ENCODE measurements around the gene LETM1. TPM values are rescaled to one million over a fixed set of nuclear protein-coding genes. Genes with fewer than 3 reads are reported as not detected.

LETM1 gene
- total and polyA plus RNA-seq, 3 experiments from 2014 or later = 15.5 to 87.3 (median 85.4) TPM

- Histone ChIP-seq H3K4me1 (ENCODE audit: insufficient read depth, low read length) (no peaks in the 10 kb centered on the region), H3K9me3 (ENCODE audit: low read length) (no peaks in the 10 kb centered on the region), H3K36me3 (ENCODE audit: insufficient read depth, low read length) (peaks cover 5% of the 10 kb centered on the region), H3K27ac (ENCODE audit: low read depth, low read length) (no peak overlapping the region), H3K27me3 (ENCODE audit: insufficient read depth, low read length, poor library complexity, severe bottlenecking) (no peaks in the 10 kb centered on the region), H3K4me3 (ENCODE audit: low read length) (no peak overlapping the region)
- ChIA-PET POLR2A (no interaction called here), CTCF (interaction anchor here (1.3 kb wide), 1 partner anchor 86 kb away, joined by 6 read pairs; no protein-coding TSS in a partner anchor)
- H3K4me1 Mint-ChIP-seq = no peaks in the 10 kb centered on the region
- no peak overlapping the region for H3K27ac Mint-ChIP-seq
- H3K36me3 Mint-ChIP-seq = peaks cover 0 to 57% (median 8%) of the 10 kb centered on the region in 3 donors
- DNase-seq = no peak
- no peaks in the 10 kb centered on the region for H3K27me3 Mint-ChIP-seq
- no peak overlapping the region for H3K4me3 Mint-ChIP-seq
- H3K9me3 Mint-ChIP-seq = no peaks in the 10 kb centered on the region
Observed at GRCh38 chr4:1813231-1813630, 42.7 kb downstream of the LETM1 start.

- peaks cover 0 to 52% (median 8%) of the 10 kb centered on the region in 3 donors for H3K36me3 Mint-ChIP-seq
- peaks cover 5% of the 10 kb centered on the region for H3K36me3 ChIP-seq (ENCODE audit: insufficient read depth, low read length)
- H3K9me3 ChIP-seq (ENCODE audit: low read length) = no peaks in the 10 kb centered on the region
- no peaks in the 10 kb centered on the region for H3K4me1 Mint-ChIP-seq
- H3K9me3 Mint-ChIP-seq = no peaks in the 10 kb centered on the region
- H3K27ac Mint-ChIP-seq = no peak overlapping the region
- H3K27me3 Mint-ChIP-seq = no peaks in the 10 kb centered on the region
- ChIA-PET POLR2A (no interaction called here), CTCF (no interaction called here)
- no peak overlapping the region for H3K4me3 Mint-ChIP-seq
- no peak for DNase-seq
- no peak overlapping the region for H3K27ac ChIP-seq (ENCODE audit: low read depth, low read length)
- no peaks in the 10 kb centered on the region for H3K4me1 ChIP-seq (ENCODE audit: insufficient read depth, low read length)
- no peak overlapping the region for H3K4me3 ChIP-seq (ENCODE audit: low read length)
- no peaks in the 10 kb centered on the region for H3K27me3 ChIP-seq (ENCODE audit: insufficient read depth, low read length, poor library complexity, severe bottlenecking)
Observed at GRCh38 chr4:1812720-1813119, 43.2 kb downstream of the LETM1 start.

- Mint-ChIP-seq H3K36me3 (peaks cover 0 to 34% (median 3%) of the 10 kb centered on the region in 3 donors), H3K27ac (no peak overlapping the region), H3K4me3 (no peak overlapping the region), H3K4me1 (no peaks in the 10 kb centered on the region), H3K27me3 (no peaks in the 10 kb centered on the region), H3K9me3 (no peaks in the 10 kb centered on the region)
- Histone ChIP-seq H3K4me3 (ENCODE audit: low read length) (no peak overlapping the region), H3K4me1 (ENCODE audit: insufficient read depth, low read length) (no peaks in the 10 kb centered on the region), H3K27ac (ENCODE audit: low read depth, low read length) (no peak overlapping the region), H3K9me3 (ENCODE audit: low read length) (no peaks in the 10 kb centered on the region), H3K27me3 (ENCODE audit: insufficient read depth, low read length, poor library complexity, severe bottlenecking) (no peaks in the 10 kb centered on the region), H3K36me3 (ENCODE audit: insufficient read depth, low read length) (peaks cover 5% of the 10 kb centered on the region)
- no peak for DNase-seq
- ChIA-PET CTCF (interaction anchor here (0.9 to 2.4 kb wide), 4 partner anchors 24 to 118 kb away, joined by 3 to 18 read pairs (median 8); no protein-coding TSS in a partner anchor), POLR2A (no interaction called here)
Observed at GRCh38 chr4:1810765-1811164, 45.2 kb downstream of the LETM1 start.

- ChIA-PET POLR2A (no interaction called here), CTCF (interaction anchor here (1.1 to 2.4 kb wide), 4 partner anchors 63 to 117 kb away, joined by 4 to 18 read pairs (median 8); no protein-coding TSS in a partner anchor)
- Histone ChIP-seq H3K9me3 (ENCODE audit: low read length) (no peaks in the 10 kb centered on the region), H3K27ac (ENCODE audit: low read depth, low read length) (no peak overlapping the region), H3K36me3 (ENCODE audit: insufficient read depth, low read length) (no peaks in the 10 kb centered on the region), H3K4me3 (ENCODE audit: low read length) (no peak overlapping the region), H3K27me3 (ENCODE audit: insufficient read depth, low read length, poor library complexity, severe bottlenecking) (no peaks in the 10 kb centered on the region), H3K4me1 (ENCODE audit: insufficient read depth, low read length) (no peaks in the 10 kb centered on the region)
- Mint-ChIP-seq H3K27ac (no peak overlapping the region), H3K9me3 (no peaks in the 10 kb centered on the region), H3K36me3 (peaks cover 0 to 27% (median 3%) of the 10 kb centered on the region in 3 donors), H3K27me3 (no peaks in the 10 kb centered on the region), H3K4me3 (no peak overlapping the region), H3K4me1 (no peaks in the 10 kb centered on the region)
- DNase-seq = peak; percentile 39 to 64 (median 51)
Observed at GRCh38 chr4:1809754-1810502, 46.0 kb downstream of the LETM1 start.

GRCh38 chr4:1808851-1809753 is 46.9 kb downstream of the LETM1 start:
- Histone ChIP-seq H3K27ac (ENCODE audit: low read depth, low read length) (no peak overlapping the region), H3K4me1 (ENCODE audit: insufficient read depth, low read length) (no peaks in the 10 kb centered on the region), H3K4me3 (ENCODE audit: low read length) (no peak overlapping the region), H3K27me3 (ENCODE audit: insufficient read depth, low read length, poor library complexity, severe bottlenecking) (no peaks in the 10 kb centered on the region), H3K36me3 (ENCODE audit: insufficient read depth, low read length) (no peaks in the 10 kb centered on the region), H3K9me3 (ENCODE audit: low read length) (no peaks in the 10 kb centered on the region)
- H3K4me3 Mint-ChIP-seq = no peak overlapping the region
- ChIA-PET CTCF (interaction anchor here (1.1 to 2.4 kb wide), 4 partner anchors 10 to 116 kb away, joined by 5 to 18 read pairs (median 9); no protein-coding TSS in a partner anchor), POLR2A (no interaction called here)
- H3K27ac Mint-ChIP-seq = peak overlapping the region in 1 of 8 donors; percentile 32
- H3K9me3 Mint-ChIP-seq = no peaks in the 10 kb centered on the region
- no peaks in the 10 kb centered on the region for H3K4me1 Mint-ChIP-seq
- DNase-seq = no peak
- no peaks in the 10 kb centered on the region for H3K27me3 Mint-ChIP-seq
- H3K36me3 Mint-ChIP-seq = peaks cover 0 to 18% (median under 1%) of the 10 kb centered on the region in 3 donors

- Histone ChIP-seq H3K4me3 (ENCODE audit: low read length) (no peak overlapping the region), H3K27me3 (ENCODE audit: insufficient read depth, low read length, poor library complexity, severe bottlenecking) (no peaks in the 10 kb centered on the region), H3K36me3 (ENCODE audit: insufficient read depth, low read length) (no peaks in the 10 kb centered on the region), H3K4me1 (ENCODE audit: insufficient read depth, low read length) (no peaks in the 10 kb centered on the region), H3K27ac (ENCODE audit: low read depth, low read length) (no peak overlapping the region), H3K9me3 (ENCODE audit: low read length) (no peaks in the 10 kb centered on the region)
- no peak overlapping the region for H3K4me3 Mint-ChIP-seq
- peaks cover 0 to 12% (median 0%) of the 10 kb centered on the region in 3 donors for H3K36me3 Mint-ChIP-seq
- ChIA-PET CTCF (interaction anchor here (1.1 to 2.4 kb wide), 3 partner anchors 10 to 115 kb away, joined by 5 to 18 read pairs (median 6); no protein-coding TSS in a partner anchor), POLR2A (no interaction called here)
- H3K27ac Mint-ChIP-seq = no peak overlapping the region
- no peaks in the 10 kb centered on the region for H3K4me1 Mint-ChIP-seq
- H3K9me3 Mint-ChIP-seq = no peaks in the 10 kb centered on the region
- H3K27me3 Mint-ChIP-seq = no peaks in the 10 kb centered on the region
- DNase-seq = no peak
Observed at GRCh38 chr4:1808396-1808795, 47.6 kb downstream of the LETM1 start.

GRCh38 chr4:1807332-1807777 is 48.6 kb downstream of the LETM1 start:
- Histone ChIP-seq H3K27ac (ENCODE audit: low read depth, low read length) (no peak overlapping the region), H3K4me3 (ENCODE audit: low read length) (no peak overlapping the region), H3K4me1 (ENCODE audit: insufficient read depth, low read length) (no peaks in the 10 kb centered on the region), H3K36me3 (ENCODE audit: insufficient read depth, low read length) (no peaks in the 10 kb centered on the region), H3K27me3 (ENCODE audit: insufficient read depth, low read length, poor library complexity, severe bottlenecking) (no peaks in the 10 kb centered on the region), H3K9me3 (ENCODE audit: low read length) (no peaks in the 10 kb centered on the region)
- Mint-ChIP-seq H3K9me3 (no peaks in the 10 kb centered on the region), H3K27ac (no peak overlapping the region), H3K4me3 (no peak overlapping the region), H3K27me3 (no peaks in the 10 kb centered on the region), H3K4me1 (no peaks in the 10 kb centered on the region), H3K36me3 (peaks cover 0 to 3% (median 0%) of the 10 kb centered on the region in 3 donors)
- DNase-seq = no peak
- CTCF ChIA-PET = interaction anchor here (0.7 to 1.5 kb wide), 2 partner anchors 11 to 114 kb away, joined by 3 to 6 read pairs; no protein-coding TSS in a partner anchor
- POLR2A ChIA-PET = no interaction called here

Data from CD8-positive, alpha-beta memory T cell (primary cell).